GM18951 (cell line): ENCODE data around the gene ING5.
"Not testable (repeated sequence)": the region's sequence is repeated elsewhere in the genome, so short reads cannot be mapped to it uniquely, and the experiment has no call there.

Source experiments
- POLR2A ChIP-seq: IDR thresholded peaks from 4 replicates; pipeline ENCODE4 v1.6.1; 2011; ENCODE audit warnings: mild to moderate bottlenecking; ENCODE audit not compliant: insufficient read length, insufficient read depth; ENCODE audit errors: extremely low read depth
- in situ Hi-C: fragments of 300-500 bp; cut with MboI; formaldehyde crosslinking; loops from one replicate; pipeline ENCODE4 v1.12.0; 2022; ENCODE audit warnings: low sequenced_read_pairs, mixed read lengths, inconsistent platforms; ENCODE audit not compliant: unreplicated experiment

The ING5 gene

DNA sequence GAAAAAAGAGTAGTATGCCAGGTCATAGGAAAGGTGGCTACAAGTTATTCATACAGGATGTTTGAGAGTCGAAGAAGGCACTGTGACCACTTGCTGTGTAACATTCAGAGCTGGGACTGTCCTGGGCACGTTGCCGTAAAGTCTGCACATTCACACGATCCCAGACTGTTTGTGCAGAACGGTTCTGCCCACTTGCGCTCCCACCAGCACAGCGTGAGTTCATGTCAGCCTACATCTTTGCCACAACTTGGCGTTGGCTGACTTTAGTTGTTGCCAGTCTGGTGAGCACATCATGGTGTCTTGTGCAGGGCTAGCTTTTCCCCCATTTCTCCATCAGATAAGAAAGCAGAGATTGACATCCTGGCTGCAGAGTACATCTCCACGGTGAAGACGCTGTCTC is 7.0 kb downstream of the ING5 start:
- no peak for TF ChIP-seq POLR2A
- in situ Hi-C loops: no loop called here

DNA sequence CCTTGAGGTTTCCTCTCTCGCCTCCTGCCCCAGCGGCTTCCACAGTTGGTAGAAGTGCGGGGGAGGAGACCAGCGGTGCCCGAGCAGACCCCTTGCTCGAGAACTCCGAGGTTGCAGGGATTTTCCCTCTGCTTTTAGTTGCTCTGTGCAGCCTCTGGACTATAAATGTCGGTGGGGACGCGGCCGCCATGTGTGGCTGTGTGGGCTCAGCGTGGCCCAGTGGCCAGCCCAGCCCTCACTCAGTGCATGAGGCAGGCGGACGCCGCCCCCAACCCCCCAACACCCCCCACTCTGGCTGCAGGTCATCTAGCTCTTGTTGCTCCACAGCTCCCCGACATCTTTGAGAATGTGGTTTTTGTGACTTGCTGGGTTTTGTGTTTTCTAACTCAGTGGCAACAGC is 17.3 kb downstream of the ING5 start:
- in situ Hi-C loops: no loop called here
- no peak for TF ChIP-seq POLR2A

- no peak for TF ChIP-seq POLR2A
- in situ Hi-C loops: no loop called here
Measured at GRCh38 chr2:241720099-241720498, 18.3 kb downstream of the ING5 start.

DNA sequence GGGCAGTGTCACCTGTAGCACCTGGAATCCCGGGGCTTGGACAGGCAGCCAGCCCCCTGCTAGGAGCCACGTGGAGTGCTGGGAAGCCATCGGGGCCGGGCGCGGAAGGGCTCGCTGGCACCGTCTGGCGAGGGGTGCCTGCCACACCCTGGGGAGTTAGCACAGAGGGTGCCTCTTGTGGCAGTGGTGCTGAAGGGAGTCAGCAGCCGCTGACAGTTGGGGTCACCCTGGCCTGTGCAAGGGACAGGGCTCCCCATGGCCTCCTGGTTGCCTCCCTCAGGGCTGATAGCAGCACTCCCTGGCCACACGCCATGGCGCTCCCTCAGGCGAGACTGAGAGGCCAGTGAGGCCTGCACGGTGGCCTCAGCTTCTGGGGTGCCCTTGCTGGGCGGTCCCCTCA is 18.7 kb downstream of the ING5 start:
- in situ Hi-C loops: no loop called here
- no peak for TF ChIP-seq POLR2A

DNA sequence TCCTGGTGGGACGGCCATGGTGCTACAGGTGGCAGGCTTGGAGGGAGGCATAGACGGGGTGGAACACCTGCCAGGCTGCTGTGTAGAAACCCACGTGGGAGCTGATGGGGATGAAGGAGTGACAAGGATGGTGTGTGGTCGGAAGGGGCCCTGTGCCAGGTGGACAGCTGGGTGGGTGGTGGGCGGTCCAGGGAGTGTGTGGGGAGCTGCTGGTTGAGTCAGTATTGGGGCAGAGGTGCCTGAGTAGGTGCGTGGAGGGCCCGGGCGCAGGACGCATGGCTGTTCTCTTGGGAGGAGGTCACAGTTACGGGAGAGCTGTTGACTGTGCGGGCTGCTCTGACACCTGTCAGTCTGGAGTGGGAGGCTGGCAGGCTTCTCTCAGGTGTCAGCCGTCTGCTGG is 20.0 kb downstream of the ING5 start:
- no peak for TF ChIP-seq POLR2A
- in situ Hi-C loops: no loop called here

- in situ Hi-C loops: no loop called here
- no peak for TF ChIP-seq POLR2A
Measured at GRCh38 chr2:241722896-241723454, 21.1 kb downstream of the ING5 start.

GRCh38 chr2:241724259-241724974 is 22.6 kb downstream of the ING5 start:
- no peak for TF ChIP-seq POLR2A
- in situ Hi-C loops: no loop called here

DNA sequence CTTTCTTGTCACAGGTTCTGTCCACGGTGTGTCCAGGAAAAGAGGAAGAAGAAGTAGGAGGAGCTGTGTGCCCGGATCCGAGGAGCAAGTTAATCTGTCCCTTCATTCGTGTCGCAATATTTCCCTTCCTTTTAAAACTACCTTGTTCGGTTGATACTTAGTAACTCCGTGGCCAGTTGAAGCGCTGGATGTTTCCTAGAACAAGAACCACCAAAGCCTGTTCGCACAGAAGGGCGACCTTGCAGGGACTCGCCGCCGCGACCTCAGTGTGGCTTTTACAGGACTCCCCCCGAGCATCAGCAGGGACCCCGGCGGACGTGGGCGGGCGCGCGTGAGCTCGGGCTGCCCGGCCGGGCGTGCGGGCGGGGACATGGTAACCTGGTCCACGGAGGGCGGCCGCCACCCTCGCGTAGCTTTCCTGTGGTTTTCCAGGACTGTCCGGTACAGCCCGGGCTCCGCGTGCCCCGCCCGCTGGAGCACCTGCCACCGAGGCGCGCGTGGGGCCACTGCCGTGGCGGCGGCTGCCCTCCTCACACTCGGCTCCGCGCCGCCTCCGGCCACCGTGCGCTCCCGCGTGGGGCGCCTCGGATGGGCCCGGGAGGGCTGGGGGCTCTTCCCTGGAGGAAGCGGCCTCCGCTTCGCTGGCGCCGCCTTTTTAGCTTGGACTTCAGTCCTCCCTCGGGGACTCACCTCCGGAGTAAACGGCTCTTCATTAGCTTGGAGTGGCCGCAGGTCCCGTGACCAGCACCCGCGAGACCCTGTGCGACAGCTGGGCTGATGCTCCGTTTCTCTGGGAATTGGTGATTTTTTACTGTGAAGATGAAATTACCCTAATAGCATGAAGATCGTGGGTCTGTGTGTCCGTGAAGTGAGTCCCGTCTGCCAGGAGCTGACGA is 23.4 kb downstream of the ING5 start:
- no peak for TF ChIP-seq POLR2A
- in situ Hi-C loops: no loop called here

DNA sequence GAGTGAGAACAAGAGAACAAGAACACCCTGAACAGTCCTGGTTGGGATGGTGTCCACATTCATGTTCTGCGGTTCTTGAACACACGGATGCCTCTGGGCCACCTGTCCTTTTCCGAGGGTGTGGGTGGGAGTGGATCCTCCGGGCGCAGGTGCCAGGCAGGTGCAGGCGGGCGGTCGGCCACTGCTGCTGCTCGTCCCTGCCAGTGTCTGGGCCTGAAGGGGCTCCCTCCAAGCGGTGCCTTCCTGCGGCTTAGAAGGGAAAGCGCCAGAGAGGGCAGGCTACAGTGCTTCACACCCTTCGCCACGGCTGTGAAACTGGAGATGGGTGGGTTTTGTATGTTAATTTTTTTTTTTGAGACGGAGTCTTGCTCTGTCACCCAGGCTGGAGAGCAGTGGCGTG is 24.6 kb downstream of the ING5 start:
- in situ Hi-C loops: no loop called here
- TF ChIP-seq POLR2A: no peak

DNA sequence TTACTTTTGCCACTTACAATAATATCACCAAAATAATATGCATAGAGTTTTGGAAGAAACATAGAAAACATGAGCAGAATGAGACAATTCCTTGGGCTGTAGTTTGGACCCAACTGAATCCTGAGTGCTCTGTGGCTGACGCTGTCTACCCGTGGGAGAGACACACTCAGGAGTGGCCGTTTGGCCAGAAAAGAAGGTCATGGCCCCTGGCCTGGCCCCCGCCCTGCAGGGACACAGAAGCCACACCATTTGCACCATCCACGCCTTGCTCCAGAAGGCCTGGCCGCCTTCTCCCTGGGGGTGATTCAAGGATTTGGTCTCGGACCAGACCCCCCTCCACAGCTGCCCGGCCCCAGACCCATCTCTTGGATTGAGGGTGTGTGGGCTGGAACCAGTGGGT is 26.2 kb downstream of the ING5 start:
- no peak for TF ChIP-seq POLR2A
- in situ Hi-C loops: no loop called here

DNA sequence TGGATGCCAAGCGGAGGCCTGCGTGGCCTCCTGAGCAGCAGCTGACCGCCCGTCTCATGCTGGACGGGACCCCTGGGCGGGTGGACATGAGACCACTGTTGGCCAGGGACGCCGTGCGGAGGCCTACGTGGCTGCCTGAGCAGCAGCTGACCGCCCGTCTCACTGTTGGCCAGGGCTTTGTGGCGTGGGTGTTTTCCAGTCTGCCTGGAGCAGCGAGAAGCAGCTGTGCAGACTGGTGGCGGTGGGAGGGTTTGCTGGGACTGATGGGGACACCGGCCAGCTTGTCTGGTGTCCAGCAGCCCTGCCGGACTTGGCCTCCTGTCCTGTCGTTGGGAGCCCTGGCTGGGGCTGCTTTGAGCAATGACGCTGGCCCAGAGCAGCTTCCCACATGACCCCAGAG is 26.8 kb downstream of the ING5 start:
- in situ Hi-C loops: no loop called here
- no peak for TF ChIP-seq POLR2A

- in situ Hi-C loops: no loop called here
- TF ChIP-seq POLR2A: no peak
Measured at GRCh38 chr2:241729868-241730267, 28.0 kb downstream of the ING5 start.

DNA sequence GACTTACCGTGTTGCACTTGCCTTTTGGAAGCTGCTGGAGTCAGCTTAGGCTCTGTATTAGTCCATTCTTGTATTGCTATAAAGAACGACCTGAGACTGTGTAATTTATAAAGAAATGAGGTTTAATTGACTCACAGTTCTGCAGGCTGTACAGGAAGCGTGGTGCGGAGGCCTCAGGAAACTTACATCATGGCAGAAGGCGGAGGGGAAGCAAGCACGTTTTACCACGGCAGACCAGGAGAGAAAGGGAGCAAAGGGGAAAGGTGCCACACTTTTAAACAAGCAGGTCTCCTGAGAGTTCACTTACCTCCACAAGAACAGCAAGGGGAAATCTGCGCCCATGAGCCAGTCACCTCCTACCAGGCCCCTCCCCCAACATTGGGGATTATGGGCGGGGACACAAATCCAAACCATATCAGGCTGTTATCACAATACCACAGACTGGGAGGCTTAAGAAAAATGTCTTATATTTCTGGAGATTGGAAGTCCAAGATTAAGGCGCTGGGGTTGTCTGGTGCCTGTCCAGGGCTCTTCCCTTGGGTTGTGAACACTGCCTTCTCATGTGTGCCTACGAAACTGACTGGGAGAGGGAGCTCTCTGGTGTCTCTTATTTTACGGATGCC is 28.9 kb downstream of the ING5 start:
- no peak for TF ChIP-seq POLR2A
- in situ Hi-C loops: no loop called here

- in situ Hi-C loops: not testable (repeated sequence)
Measured at GRCh38 chr2:241732513-241733186, 30.8 kb downstream of the ING5 start.
